ENCODE results near the gene UNC50.

UNC50 gene

GRCh38 chr2:98608116-98608961 is at the start of gene UNC50, which contains the start of gene COA5:
Gene UNC50 (plus strand): TSS chr2:98608589. CDS start chr2:98609760, 1,171 bp downstream.
Gene COA5 (minus strand): TSS chr2:98608512. CDS start chr2:98608405, 107 bp downstream.
- peak; percentile 82 to 90 for DNase-seq

- DNase-seq: no peak
These were observed 49.4 kb upstream of the UNC50 start for GRCh38 chr2:98558852-98559530.

- DNase-seq: no peak
These were observed 48.8 kb upstream of the UNC50 start for GRCh38 chr2:98559581-98559980.

- no peak for DNase-seq
These were observed 48.1 kb upstream of the UNC50 start for GRCh38 chr2:98560256-98560771.

GRCh38 chr2:98561018-98561417 is 47.4 kb upstream of the UNC50 start:
- no peak for DNase-seq

- no peak for DNase-seq
These were observed 46.3 kb upstream of the UNC50 start for GRCh38 chr2:98561902-98562695.

- DNase-seq: no peak
These were observed 45.0 kb upstream of the UNC50 start for GRCh38 chr2:98563394-98563793.

- no peak for DNase-seq
These were observed 43.8 kb upstream of the UNC50 start for GRCh38 chr2:98564541-98565132.

GRCh38 chr2:98565286-98565860 is 43.0 kb upstream of the UNC50 start:
- DNase-seq: no peak

- no peak for DNase-seq
These were observed 42.4 kb upstream of the UNC50 start for GRCh38 chr2:98565941-98566340.

GRCh38 chr2:98568161-98568956 is 40.0 kb upstream of the UNC50 start:
- DNase-seq: no peak

GRCh38 chr2:98569197-98569793 is 39.1 kb upstream of the UNC50 start:
- DNase-seq: peak; percentile 5 to 11

- DNase-seq: no peak
These were observed 38.5 kb upstream of the UNC50 start for GRCh38 chr2:98569915-98570314.

GRCh38 chr2:98570356-98570755 is 38.0 kb upstream of the UNC50 start:
- DNase-seq: no peak

- no peak for DNase-seq
These were observed 37.2 kb upstream of the UNC50 start for GRCh38 chr2:98571121-98571701.

- no peak for DNase-seq
These were observed 36.6 kb upstream of the UNC50 start for GRCh38 chr2:98571796-98572195.

- no peak for DNase-seq
These were observed 36.2 kb upstream of the UNC50 start for GRCh38 chr2:98572211-98572610.

- DNase-seq: no peak
These were observed 35.7 kb upstream of the UNC50 start for GRCh38 chr2:98572676-98573075.

- no peak for DNase-seq
These were observed 35.0 kb upstream of the UNC50 start for GRCh38 chr2:98573426-98573825.

GRCh38 chr2:98576666-98577312 is 31.6 kb upstream of the UNC50 start:
- no peak for DNase-seq
